ENCODE data around the gene IRS2.
A peak's percentile ranks its signal among the peaks of the same experiment; 100 is the strongest.
"Not testable (repeated sequence)": the region's sequence is repeated elsewhere in the genome, so short reads cannot be mapped to it uniquely, and the experiment has no call there.

The IRS2 gene, protein sequence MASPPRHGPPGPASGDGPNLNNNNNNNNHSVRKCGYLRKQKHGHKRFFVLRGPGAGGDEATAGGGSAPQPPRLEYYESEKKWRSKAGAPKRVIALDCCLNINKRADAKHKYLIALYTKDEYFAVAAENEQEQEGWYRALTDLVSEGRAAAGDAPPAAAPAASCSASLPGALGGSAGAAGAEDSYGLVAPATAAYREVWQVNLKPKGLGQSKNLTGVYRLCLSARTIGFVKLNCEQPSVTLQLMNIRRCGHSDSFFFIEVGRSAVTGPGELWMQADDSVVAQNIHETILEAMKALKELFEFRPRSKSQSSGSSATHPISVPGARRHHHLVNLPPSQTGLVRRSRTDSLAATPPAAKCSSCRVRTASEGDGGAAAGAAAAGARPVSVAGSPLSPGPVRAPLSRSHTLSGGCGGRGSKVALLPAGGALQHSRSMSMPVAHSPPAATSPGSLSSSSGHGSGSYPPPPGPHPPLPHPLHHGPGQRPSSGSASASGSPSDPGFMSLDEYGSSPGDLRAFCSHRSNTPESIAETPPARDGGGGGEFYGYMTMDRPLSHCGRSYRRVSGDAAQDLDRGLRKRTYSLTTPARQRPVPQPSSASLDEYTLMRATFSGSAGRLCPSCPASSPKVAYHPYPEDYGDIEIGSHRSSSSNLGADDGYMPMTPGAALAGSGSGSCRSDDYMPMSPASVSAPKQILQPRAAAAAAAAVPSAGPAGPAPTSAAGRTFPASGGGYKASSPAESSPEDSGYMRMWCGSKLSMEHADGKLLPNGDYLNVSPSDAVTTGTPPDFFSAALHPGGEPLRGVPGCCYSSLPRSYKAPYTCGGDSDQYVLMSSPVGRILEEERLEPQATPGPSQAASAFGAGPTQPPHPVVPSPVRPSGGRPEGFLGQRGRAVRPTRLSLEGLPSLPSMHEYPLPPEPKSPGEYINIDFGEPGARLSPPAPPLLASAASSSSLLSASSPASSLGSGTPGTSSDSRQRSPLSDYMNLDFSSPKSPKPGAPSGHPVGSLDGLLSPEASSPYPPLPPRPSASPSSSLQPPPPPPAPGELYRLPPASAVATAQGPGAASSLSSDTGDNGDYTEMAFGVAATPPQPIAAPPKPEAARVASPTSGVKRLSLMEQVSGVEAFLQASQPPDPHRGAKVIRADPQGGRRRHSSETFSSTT (N-terminal part only)

GRCh38 chr13:109786457-109787134, at the start of gene IRS2:
IRS2 (minus strand) TSS chr13:109786583; CDS start chr13:109786053, 530 bp downstream.
- DNase-seq (ENCODE audit: low spot score) (peak; percentile 96), FAIRE-seq (no peak)

GRCh38 chr13:109834973-109835720, 48.8 kb upstream of the IRS2 start:
- FAIRE-seq = no peak

DNA sequence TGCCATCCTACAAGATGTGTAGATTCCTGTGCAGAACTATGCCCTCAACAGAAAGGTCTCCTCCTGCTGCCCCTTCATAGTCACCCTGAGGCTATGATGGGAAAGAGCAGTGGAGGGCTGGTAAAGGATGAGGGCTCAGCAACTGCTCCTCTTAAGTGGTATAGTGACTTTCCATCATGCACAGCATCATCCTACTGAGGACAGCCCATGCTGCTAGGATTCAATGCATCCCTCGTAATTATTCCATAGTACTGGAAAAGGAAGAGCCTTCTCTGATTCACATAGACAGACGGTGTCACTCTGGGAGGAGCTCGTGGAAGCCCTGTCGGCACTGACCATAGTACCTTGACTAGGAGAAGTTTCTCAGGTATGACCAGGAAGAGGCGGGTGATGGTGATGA, 47.6 kb upstream of the IRS2 start:
- no peak for FAIRE-seq
- DNase-seq (ENCODE audit: low spot score) = no peak

More at GRCh38 chr13:109834973-109835720, 48.8 kb upstream of the IRS2 start:
- DNase-seq (ENCODE audit: low spot score) = no peak

- DNase-seq (ENCODE audit: low spot score) = no peak
- FAIRE-seq = no peak
Measured at GRCh38 chr13:109833071-109833470, 46.7 kb upstream of the IRS2 start.

- FAIRE-seq; DNase-seq (ENCODE audit: low spot score): not testable (repeated sequence)
Measured at GRCh38 chr13:109828591-109829316, 42.4 kb upstream of the IRS2 start.

DNA sequence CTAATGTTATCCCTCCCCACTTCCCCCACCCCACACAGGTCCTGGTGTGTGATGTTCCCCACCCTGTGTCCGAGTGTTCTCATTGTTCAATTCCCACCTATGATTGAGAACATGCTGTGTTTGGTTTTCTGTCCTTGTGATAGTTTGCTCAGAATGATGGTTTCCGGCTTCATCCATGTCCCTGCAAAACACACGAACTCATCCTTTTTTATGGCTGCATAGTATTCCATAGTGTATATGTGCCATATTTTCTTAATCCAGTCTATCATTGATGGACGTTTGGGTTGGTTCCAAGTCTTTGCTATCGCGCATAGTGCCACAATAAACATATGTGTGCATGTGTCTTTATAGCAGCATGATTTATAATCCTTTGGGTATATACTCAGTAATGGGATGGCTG, 36.8 kb upstream of the IRS2 start:
- DNase-seq (ENCODE audit: low spot score); FAIRE-seq: not testable (repeated sequence)

- DNase-seq (ENCODE audit: low spot score) (no peak), FAIRE-seq (no peak)
Measured at GRCh38 chr13:109821103-109821502, 34.7 kb upstream of the IRS2 start.

- DNase-seq (ENCODE audit: low spot score) (no peak), FAIRE-seq (no peak)
Measured at GRCh38 chr13:109819874-109820273, 33.5 kb upstream of the IRS2 start.

DNA sequence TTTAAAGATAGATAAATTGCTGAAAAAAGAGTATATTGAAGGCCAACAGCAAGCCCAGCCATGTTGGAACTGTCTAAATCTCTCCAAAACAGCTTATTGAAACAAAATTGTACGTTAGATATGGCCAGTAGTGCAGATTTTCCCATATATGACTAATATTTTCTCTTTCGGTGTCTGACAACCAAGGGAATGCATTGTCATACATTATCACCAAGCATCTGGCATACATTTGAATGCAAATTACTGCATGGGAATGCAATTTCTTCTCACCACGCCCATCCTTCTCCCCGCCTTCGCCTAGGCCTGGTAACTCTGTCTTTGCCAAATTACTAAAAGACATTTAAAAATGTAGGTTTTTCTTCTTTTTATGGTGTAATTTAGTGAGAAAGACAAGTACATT, 32.5 kb upstream of the IRS2 start:
- FAIRE-seq = no peak

DNA sequence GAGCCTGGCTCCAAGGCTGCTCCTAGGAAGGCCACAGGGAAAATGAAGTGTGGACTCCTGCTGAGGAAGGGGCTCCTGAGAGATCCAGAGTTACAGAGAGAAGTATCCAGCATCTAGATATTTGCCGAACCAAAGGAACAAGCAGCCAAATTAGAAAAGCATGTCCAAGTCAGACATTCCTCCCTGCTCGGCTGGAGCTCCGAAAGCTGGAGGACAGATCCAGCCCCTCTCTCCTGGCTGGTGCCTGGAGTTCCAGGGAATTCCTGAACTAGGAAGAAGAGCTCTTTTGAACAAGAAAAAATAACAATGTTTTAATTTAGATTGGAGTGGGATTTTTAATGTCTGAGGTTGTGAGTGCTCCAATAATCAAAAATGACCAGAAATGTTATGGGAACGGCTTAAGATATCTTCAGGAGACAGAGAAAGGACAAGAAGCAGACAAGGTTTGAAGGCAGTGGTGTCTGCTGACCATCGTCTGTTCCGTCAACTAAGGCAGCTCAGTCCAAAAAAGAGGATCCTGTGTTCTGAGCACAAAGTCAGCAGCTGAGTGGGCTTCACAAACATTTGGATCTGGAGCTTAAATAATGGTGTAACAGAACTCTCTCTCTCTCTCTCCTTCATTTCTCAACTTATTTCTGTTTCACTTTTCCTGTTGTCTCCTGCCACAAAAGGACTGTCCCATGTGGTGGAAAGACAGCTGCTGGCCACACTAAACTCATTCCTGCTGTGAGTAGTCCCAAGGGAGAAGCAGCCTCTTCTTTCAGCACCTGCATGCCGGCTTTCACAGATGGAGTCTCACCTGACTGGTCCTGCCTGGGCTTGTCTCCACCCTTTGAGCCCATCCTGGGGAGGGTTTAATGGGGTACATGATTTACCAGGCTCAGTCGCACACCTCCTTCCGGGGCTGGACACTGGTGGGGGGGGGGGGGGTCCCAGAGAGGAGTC, 31.5 kb upstream of the IRS2 start:
- DNase-seq (ENCODE audit: low spot score) = no peak
- FAIRE-seq = no peak

More for the DNA sequence above, 32.5 kb upstream of the IRS2 start:
- no peak for DNase-seq (ENCODE audit: low spot score)

DNA sequence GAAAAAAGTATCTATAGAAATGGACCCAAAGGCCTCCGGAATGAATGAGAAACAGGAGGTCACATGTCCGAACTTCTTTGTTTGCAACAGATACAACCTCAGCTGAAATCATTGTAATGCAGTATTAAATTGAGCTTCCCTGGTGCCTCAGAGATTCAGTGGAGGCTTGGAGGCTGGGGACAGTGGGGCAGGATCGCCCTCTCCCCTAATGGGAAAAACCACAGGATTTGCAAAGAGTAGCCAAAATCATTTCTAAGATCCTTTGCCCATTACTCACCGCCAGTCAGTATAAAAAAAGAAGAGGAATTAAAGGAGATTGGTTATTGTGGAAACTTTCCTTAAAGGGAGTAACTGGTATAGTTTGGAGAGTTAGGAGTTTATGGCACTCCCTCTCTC, 30.4 kb upstream of the IRS2 start:
- DNase-seq (ENCODE audit: low spot score) (no peak), FAIRE-seq (peak; percentile 17)

GRCh38 chr13:109816112-109816807, 29.9 kb upstream of the IRS2 start:
- FAIRE-seq = no peak
- no peak for DNase-seq (ENCODE audit: low spot score)

DNA sequence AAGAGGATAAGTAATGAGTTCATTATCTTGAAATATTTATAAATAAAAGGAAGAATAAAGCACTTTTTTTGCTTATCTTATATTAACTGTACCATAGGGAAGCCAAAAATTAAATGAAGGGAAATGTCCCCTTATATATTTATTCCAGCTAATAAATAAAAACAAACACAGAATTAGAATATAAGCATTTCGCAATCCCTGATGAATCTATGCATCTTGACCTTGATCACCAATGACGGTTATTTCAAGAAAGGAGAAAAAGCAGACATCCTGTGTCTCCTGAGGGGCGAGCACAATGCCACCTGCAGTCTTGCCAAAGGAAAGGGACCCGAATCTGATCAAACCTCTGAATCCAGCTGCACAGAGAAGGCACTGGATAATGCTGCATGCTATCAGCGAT, 29.3 kb upstream of the IRS2 start:
- DNase-seq (ENCODE audit: low spot score) = no peak
- FAIRE-seq = no peak

DNA sequence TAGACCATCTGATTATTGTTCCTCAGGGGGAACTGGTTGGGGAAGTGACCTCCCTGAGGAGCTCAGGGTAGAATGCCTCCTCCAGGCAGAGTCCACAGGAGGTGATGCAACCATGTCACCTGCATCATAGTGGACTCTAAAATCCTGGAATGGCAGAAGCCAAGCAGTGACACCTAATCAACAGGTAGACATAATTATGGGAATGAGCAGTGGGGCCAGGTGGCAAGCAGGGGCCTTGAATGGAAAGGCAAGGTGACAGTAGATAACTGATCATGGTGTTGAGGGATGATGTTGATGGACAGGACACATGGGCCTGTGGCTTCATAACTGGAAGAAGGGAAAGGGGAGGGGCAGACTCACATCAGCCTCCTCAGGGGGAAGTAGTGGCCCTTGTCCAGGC, 27.3 kb upstream of the IRS2 start:
- FAIRE-seq = no peak
- DNase-seq (ENCODE audit: low spot score) = no peak

- FAIRE-seq (no peak), DNase-seq (ENCODE audit: low spot score) (no peak)
Measured at GRCh38 chr13:109812382-109812781, 26.0 kb upstream of the IRS2 start.

GRCh38 chr13:109810761-109811510, 24.6 kb upstream of the IRS2 start:
- DNase-seq (ENCODE audit: low spot score) (no peak), FAIRE-seq (no peak)

DNA sequence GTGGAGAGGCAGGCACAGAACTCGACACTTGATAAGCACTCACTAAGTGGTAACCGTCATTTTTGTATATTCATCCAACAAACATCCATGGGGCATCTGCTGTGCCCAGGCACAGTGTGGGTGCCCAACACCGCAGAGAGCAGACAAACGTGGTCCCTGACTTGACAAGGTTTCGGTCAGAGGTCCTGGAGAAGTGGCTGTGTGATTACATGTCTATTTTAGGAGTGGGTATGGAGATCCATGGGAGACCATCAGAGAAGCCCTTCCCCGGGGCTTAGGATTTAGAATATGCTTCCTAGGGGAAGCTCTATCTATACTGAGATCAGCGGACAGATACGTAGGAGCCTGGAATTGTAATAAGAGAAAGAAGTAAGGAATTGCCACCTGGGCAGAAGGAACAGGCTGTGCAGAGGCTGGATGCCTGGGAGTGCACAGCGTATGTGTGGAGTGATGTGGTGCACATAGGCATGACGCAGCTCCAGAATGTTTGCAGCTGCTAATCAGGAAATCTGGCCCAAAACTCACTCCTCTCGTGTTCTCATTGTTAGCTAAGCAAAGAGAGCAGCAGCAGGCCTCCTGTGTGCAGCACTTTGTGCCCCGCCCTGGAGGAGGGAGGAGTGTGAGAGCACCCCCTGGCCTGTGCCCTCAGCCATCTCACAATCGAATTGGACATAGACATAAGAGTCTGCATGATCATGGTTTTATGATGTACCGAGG, 23.0 kb upstream of the IRS2 start:
- no peak for FAIRE-seq
- no peak for DNase-seq (ENCODE audit: low spot score)
